Hematopoietic multipotent progenitor cell treated with erythropoietin and hydrocortisone succinate and interleukin-3 and kit ligand, for 17 days (in vitro differentiated cells): ENCODE results near the gene ROBO1.

ENCODE experiments used
- DNase-seq: peaks from one replicate; pipeline ENCODE4 v3.0.0-alpha.2; 2015; ENCODE audit warnings: low spot score

ROBO1 gene

DNA sequence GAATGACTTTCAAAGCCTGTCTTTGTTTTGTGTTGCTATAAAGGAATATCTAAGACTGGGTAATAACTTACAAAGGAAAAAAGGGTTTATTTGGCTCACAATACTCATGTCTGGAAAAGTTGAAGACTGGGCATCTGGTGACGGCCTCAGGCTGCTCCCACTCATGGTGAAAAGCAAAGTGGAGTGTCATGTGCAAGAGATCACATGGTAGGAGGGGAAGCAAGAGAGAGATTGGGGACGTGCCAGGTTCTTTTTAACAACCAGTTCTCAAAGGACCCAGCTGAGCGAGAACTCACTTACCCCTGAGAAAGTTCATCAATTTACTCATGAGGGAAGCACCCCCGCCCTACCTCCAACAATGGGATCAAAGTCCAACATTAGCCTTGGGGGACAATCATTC, 929.4 kb downstream of the ROBO1 start:
- no peak for DNase-seq

DNA sequence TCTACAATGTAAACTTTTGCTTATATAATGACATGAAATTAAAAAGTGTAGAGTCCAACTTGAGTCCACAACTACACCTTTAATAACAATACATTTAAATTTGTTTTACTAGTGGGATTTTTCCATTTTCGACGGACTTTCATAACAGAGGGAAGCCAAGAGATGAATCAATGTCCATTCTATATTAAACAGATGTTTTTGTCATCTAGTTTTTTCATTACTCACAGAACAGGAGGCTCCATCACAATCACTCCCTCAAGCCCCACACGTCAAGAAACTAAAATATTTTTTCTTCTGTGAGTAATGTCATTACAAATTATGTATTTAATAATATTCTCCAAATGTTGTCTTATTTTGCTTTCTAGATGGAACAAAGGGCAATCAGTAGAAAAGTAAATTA, 932.9 kb downstream of the ROBO1 start:
- DNase-seq = no peak

DNA sequence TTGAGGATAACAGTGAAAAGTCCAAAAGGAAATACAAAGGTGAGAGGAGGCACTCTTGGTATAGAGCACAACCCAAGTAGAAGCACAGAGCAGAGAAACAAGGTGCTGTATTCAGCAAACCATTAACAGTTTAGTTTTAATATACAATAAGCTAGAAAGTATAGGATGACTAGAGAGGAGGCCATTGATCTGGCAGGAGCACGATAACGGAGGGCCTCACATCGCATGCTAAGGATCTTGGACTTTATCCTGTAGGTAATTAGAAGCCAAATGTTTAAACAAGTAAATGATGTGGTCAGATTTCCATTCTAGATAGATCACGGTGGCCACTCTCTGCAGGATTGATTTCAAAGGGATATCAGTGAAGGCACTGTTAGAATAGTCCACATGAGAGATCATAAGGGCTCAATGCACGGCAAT, 935.0 kb downstream of the ROBO1 start:
- no peak for DNase-seq

DNA sequence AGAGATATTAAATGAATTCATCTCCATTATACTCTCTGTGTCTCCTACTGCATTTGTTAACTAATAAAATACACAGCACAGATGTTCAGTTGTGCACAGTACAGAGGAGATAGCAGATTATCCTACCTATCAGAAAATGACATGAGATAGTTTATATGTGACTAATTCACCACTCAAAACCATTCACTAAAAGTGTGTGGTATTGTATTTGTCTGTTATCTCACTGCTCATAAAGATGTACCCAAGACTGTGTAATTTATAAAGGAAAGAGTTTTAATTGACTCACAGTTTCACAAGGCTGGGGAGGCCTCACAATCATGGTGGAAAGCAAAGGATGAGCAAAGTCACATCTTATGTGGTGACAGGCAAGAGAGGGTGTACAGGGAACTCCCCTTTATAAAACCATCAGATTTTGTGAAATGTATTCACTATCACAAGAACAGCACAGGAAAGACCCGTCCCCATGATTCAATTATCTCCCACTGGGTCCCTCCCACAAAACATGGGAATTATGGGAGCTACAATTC, 936.3 kb downstream of the ROBO1 start:
- DNase-seq = no peak

DNA sequence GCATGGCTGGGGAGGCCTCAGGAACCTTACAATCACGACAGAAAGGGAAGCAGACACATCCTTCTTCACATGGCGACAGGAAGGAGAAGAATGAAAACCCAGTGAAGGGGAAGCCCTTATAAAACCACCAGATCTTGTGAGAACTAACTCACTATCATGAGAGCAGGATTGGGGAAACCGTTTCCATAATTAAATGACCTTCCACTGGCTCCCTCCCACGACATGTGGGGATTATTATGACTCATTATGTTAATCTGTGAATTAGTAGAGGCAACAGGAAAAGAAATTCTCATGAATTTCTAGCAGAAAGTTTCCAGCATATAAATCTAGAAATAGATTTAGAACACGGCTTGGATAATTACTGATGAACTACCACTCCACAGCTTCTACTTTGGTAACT, 937.3 kb downstream of the ROBO1 start:
- DNase-seq = no peak

DNA sequence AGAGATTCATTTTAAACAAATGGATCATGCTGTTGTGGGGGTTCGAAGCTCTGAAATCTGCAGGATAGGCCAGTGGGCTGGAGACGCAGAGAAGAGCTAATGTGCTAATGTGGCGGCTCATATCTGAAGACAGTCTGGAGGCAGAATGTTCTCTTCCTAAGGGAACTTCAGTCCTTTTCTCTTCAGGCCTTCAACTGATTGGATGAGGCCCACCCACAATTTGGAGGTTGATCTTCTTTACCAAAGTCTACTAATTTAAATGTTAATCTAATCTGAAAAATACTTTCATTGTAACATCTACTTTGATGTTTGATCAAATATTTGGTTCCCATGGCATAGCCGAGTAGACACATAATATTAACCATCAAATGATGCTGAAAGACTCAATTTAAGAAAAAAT, 940.2 kb downstream of the ROBO1 start:
- no peak for DNase-seq

DNA sequence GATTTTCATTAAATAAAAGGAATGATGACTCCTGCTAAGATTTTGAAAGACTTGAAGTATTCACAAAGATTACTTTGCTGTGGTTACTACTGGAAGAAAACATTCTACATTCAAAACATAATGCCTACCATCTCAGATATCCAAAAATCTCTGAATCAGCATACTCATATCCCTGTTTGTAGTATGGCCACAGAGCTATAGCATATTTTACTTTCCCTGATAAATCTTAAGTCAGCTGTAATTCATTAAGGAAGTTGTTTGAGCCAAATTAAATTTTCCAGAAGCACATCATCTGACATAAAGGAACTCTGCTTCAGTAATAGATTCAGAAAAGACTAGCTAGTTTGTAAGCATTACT, 942.0 kb downstream of the ROBO1 start:
- no peak for DNase-seq

DNA sequence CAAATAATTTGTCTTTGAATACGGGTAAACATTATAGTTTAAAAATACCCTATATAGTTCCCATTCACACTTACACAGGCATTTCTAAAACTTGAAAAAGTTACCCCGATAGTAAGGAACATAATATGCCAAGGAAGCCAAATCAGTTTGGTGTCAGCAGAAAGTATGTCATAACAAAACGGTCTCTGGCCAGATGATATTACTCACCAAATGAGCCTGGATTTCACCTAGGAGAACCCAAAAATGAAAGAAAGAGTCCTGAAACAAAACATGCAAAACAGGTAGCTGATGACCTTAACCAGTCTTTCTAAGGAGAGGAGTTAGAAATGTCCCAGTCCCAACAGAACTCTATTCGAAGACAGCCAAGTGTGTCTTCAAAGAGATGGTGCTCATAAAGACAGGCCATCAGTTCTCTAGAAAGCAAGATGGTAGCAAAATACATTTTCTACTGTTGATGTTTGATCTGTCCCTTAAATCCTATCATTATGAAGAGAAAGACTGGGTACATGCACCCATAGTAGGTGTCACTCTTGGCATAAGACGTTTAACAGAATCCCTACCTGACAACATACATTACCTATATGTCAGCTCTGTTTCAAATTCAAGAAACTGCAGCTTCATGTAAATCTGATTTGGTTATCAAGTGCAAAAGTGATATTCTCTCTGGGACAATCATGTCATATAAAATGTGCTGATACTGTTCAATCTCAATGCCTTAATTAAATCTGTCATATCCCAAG, 942.5 kb downstream of the ROBO1 start:
- no peak for DNase-seq

DNA sequence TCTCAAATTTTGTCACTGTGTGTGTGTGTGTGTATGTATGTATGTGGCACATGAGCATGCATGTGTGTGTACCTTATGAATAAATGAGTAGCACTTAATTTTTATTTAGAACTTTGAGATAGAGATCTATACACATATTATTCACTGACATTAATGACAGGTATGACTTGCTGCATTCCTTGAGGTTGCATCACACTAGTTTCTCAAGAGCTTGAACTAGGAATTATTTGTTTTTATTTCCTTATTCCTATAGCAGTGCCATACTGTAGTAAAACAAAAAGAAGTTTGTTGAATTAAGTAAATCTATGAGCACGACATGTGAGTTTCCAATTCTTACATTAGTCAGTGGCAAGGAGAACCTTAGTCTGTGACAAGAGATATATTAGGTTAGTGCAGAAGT, 943.9 kb downstream of the ROBO1 start:
- DNase-seq = no peak

DNA sequence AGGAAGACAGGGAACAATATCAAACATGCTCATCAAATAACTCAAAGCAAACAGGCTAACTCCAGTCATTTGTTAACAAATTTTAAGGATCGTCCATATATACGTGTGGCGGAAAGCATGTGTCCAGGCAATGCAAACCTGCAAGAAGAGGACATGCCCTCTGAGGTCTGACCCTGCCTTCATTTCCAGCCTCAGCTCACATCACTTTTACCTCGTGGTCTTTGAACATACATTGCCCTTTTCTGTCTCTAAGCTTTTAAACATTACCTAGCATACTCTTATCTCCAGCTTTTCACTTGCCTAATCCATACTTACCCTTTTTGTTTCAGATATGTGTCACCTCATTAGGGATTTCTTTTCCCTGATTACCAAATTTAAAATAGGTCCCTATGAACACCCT, 944.4 kb downstream of the ROBO1 start:
- DNase-seq = no peak

DNA sequence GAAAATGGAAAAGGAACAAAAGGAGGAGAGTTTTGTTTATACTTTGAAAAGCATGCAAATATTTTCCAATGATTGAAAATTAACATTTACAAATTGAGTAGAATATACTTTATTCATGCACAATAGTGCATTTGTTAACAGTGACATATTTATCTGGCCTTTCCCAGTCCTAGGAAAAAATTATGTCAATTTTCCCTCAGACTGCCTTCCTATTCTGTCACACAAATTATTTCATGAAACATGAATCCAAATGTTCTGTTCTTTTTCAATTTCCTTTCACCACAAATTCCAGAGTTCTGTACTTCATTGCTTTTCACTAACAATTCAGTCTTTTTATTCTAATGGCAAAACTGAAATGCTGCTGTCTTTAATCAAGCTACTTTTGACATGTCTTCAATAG, 945.1 kb downstream of the ROBO1 start:
- DNase-seq = no peak

DNA sequence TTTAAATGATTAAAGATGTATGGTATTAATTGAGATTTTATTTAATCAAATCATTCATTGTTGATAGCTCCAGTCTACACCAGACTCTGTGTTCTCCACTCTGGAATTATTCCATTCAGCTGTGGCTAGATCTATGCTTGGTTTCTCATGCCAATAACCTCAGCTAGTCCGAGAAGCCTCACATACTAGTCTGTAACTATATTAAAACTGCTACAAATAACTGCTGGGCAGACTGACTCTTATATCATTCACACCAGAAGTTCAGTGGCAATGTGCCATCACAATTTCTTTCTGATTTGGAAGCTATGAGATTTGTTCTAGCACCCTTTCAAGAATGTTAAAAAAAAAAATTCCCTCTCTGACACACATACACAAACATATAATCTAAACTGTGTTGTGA, 947.3 kb downstream of the ROBO1 start:
- no peak for DNase-seq

DNA sequence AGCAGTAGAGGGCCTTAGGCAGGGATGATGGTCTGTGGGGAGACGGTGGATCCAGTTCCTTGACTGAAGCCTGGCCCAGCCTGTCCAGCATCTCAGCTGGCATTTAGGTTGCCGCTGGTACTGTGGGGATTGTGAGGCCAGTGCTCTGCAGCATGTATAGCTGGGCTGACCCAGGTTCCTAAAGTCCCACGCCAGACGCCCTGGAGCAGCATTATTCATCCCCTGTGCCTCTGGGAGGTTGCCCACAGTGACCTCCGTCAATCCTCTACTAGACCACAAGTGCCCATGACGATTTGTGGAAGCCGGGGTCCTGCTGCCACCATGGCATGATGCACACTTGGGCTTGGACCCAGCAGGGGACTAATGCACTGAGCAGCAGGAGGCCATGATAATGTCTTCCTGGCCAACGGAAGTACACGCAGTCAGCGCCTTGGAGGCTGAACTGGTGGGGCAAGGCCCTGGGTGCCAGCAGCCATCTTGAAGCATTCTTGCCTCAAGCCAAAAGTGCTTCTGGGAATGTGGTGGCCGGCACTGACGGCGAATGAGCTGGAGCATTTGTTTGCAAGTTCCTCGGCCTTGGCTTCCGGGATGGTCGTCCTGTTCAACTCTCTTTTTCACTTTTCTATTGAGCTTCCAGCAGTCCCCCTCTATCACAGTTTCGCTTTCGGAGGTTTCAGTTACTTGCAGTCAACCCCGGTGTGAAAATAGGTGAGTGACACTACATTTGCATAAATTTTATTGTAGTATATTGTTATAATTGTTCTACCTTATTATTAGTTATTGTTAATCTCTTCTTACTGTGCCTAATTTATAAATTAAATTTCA, 949.4 kb downstream of the ROBO1 start:
- DNase-seq = no peak

DNA sequence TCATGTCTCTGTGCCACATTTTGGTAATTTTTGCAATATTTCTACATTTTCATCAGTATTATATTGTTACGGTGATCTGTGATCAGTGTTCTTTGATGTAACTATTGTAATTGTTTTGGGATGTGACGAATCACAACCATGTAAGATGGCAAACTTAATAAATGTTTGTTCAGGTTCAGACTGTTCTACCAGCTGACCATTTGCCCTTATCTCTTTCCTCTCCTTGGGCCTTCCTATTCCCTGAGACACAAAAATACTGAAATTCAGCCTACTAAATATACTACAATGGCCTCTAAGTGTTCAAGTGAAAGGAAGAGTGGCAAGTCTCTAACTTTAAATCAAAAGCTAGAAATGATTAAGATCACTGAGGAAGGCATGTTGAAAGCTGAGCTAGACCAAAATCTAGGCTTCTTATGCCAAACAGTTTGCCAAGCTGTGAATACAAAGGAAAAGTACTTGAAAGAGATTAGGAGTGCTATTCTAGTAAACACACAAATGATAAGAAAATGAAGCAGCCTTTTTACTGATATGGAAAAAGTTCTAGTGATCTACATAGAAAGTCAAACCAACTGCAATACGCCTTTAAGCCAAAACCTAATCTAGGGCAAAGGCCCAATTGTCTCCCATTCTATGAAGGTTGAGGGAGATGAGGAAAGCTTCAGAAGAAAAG, 952.8 kb downstream of the ROBO1 start:
- no peak for DNase-seq

DNA sequence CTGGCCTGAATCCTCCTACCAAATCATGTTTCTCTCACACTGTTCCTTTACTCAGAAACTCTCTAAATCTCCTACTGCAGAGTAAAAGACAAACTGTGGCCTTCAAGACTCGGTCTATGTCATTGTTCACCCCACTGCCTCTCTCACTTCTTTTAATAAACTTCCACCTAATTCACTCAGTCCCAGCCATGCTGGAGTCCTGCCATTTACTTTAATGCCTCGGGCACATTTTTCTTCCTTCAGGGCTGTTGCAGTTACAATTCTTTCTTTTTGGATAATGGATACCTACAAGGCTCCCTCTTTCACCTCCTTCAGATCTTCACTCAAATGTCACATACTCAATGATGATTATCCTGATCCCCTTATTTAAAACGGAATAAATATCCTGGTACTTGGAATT, 955.6 kb downstream of the ROBO1 start:
- DNase-seq = no peak

DNA sequence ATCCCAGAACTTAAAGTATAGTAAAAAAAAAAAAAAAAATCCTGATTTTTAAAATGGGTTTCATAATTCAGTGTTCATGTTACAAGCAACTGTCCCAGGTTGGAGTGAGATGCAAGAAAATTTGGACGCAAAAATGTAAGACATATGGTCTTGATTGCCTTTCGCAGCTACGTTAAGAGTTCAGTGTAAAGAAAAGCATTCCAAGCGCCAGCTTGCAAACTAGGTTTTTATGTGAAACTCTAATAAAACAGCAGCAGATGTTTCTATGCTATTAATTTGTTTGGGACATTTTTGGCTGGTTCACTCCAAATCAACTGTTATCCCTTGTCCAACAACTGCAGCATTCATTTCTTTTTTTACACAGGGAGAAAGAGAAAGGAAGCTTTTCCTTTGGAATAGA, 957.8 kb downstream of the ROBO1 start:
- DNase-seq = no peak

DNA sequence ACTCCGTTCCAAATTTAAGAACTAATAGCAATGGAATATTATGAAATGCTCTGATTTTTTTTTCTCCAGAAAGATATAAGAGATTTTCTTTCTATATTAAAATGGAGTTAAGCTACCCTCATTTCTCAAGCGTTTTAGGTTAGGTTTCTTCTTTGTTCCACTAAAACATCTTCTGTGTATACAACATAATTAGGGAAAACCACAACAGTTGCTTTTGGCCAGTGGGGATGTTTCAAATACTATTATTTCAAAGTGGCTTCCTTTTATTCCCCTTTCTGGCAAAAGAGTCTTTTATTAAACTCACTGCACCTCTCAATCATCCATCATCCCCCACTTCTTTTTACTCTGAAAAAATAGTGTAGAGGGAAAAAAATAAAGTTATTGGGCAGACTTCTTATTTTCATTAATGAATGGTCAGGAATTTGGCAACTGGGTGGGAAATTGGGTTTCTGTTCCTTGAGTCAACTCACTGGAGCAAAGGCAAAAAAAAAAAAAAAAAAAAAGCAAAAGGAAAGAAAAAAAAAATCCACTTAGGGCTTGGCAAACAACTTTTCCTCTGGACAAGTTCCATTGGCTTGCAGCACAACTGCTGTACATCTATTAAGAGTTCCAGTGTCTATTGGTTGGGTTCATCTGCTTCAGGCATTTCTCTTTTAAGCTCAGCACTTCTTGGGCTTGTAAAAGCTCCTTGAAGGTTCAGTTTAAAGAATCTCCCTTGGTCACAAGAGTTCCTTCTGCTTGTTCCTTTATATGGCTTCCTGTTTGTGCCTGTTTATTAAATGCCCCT, 963.4 kb downstream of the ROBO1 start:
- DNase-seq = no peak

DNA sequence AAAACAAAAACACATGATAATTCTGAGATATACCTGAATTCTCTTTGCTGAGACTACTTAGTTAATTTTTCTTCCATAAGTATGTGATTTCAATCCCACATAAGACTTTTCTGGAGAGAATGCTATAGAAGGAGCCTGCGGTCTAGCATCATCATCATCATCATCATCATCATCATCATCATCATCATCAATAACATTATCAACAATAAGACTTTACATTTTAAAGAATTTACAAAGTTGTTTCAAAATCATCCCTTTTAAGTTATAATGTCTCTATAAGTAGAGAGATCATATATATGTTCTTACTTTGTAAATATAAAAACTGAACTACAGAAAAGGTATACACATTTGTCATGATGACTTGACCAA, 965.3 kb downstream of the ROBO1 start:
- no peak for DNase-seq

DNA sequence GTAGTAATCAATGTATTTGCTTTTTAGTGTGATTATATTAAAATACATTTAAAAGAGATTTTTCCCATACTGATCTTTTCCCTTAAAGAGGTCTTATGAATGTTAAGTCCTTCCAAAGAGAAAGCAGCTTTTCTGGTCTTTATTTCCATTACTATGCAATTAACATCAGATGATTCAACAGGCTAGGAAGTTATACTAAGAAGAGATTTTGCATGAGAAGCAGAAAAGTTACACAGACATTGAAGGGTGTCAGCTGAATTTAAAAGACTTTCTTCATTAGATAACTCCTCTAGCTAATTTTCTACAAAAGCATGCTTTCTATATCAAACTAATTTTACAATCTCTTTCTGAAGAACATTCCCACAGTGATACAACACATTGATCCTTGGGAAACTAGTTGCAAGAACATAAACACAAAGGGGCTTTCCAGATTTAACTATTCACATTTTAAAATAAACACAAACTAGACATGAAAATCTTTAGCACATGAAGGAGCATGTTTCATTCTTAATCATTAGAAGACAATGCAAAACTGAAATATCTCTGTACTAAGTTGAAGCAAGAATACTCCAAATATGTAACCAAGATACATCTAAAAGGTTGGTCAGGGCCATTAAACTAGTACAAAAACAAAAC, 965.8 kb downstream of the ROBO1 start:
- DNase-seq = no peak

DNA sequence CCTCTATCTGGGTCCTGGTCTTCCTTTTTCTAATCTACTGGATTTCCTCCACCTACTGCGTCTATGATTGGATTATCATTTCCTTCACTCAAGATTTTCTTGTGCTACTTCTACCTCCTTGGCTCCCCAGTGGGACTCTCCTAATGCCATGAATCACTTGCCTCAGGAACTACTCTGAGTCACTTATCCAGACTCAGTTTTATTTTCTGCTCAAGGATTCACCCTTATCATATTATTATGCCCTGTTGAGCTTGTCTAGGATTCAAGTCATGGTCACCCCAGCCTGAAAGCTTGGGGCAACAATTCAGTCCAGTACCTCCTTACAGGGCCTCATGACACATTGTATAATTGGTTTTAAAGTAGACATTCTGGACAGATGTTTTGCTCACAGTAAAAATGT, 968.1 kb downstream of the ROBO1 start:
- no peak for DNase-seq

DNA sequence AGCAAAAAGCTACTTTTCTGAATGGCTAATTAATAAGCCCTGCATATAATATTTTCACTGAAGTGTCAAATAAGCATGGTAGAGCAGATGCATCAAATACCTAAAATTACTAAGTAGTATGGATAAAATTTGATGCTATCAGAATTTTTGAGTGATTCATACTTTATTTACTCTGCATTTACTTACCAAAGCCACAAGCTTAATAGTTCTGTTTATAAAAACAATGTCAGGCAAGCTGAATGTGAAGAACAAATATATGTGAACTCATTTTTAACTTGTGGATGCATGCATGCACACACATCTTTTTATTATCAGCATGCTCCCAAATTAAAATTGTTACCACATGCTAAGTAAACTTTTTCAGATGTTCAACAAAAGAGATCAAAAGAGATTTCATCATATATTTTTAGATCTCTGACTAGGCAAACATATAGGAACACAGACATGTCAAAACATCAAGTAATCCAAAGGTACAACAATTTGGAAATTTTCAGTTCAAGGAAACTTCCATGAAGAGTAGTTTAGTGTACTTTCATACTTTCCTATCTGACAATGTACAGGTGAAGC, 969.4 kb downstream of the ROBO1 start:
- no peak for DNase-seq
